Measurements from ENCODE around the gene B4GALNT1.
"Not testable (repeated sequence)": the region's sequence is repeated elsewhere in the genome, so short reads cannot be mapped to it uniquely, and the experiment has no call there.

The B4GALNT1 gene

GRCh38 chr12:57620245-57620935 lies 12.6 kb downstream of the B4GALNT1 start:
- no peak for DNase-seq

- peak; percentile 30 for DNase-seq
These were observed 13.4 kb downstream of the B4GALNT1 start for GRCh38 chr12:57619434-57620244.

- DNase-seq, result no peak
These were observed 14.0 kb downstream of the B4GALNT1 start for GRCh38 chr12:57618966-57619433.

- DNase-seq, result not testable (repeated sequence)
These were observed 14.6 kb downstream of the B4GALNT1 start for GRCh38 chr12:57618431-57618830.

GRCh38 chr12:57617942-57618341 lies 15.1 kb downstream of the B4GALNT1 start:
- no peak for DNase-seq

- DNase-seq, result no peak
These were observed 16.5 kb downstream of the B4GALNT1 start for GRCh38 chr12:57616383-57617101.

GRCh38 chr12:57615637-57616036 lies 17.4 kb downstream of the B4GALNT1 start:
- DNase-seq, result no peak

- DNase-seq, result no peak
These were observed 18.0 kb downstream of the B4GALNT1 start for GRCh38 chr12:57614948-57615500.

GRCh38 chr12:57614178-57614947 lies 18.6 kb downstream of the B4GALNT1 start:
- DNase-seq, result no peak

- DNase-seq, result no peak
These were observed 19.4 kb downstream of the B4GALNT1 start for GRCh38 chr12:57613427-57614109.

- DNase-seq, result no peak
These were observed 20.1 kb downstream of the B4GALNT1 start for GRCh38 chr12:57612711-57613426.

- DNase-seq, result no peak
These were observed 20.9 kb downstream of the B4GALNT1 start for GRCh38 chr12:57611827-57612710.

GRCh38 chr12:57611108-57611826 lies 21.7 kb downstream of the B4GALNT1 start, which contains the start of gene ARHGEF25:
TSS of gene ARHGEF25 (plus strand) at chr12:57611435. CDS start at chr12:57611895, 460 bp downstream.
- peak; percentile 58 for DNase-seq

- DNase-seq, result no peak
These were observed 22.4 kb downstream of the B4GALNT1 start for GRCh38 chr12:57610554-57611107.

GRCh38 chr12:57609781-57610553 lies 23.0 kb downstream of the B4GALNT1 start:
- no peak for DNase-seq

GRCh38 chr12:57609101-57609780 lies 23.8 kb downstream of the B4GALNT1 start:
- no peak for DNase-seq

- no peak for DNase-seq
These were observed 24.9 kb downstream of the B4GALNT1 start for GRCh38 chr12:57607958-57608663.

All from activated CD8-positive, alpha-beta memory T cell treated with anti-CD3 and anti-CD28 coated beads, Interleukin-2, amount 50 U/mL, for 4 hours (primary cell).